ENCODE results near the gene GNAT1.

The GNAT1 gene

DNA sequence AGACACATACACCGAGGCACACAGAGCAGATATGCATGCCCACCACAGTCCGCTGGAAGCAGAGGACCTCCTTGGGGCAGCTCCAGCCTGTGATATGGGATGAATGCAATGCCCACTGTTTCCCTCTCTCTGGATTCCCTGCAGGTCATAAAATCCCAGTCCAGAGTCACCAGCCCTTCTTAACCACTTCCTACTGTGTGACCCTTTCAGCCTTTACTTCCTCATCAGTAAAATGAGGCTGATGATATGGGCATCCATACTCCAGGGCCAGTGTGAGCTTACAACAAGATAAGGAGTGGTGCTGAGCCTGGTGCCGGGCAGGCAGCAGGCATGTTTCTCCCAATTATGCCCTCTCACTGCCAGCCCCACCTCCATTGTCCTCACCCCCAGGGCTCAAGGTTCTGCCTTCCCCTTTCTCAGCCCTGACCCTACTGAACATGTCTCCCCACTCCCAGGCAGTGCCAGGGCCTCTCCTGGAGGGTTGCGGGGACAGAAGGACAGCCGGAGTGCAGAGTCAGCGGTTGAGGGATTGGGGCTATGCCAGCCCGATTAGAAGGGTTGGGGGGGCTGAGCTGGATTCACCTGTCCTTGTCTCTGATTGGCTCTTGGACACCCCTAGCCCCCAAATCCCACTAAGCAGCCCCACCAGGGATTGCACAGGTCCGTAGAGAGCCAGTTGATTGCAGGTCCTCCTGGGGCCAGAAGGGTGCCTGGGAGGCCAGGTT lies at the start of gene GNAT1:
GNAT1 (plus strand) TSS at position 675 of the 725 bp plus-strand sequence. CDS start 116 bp downstream, outside the sequence.
- DNase-seq, result no peak

GRCh38 chr3:50146316-50146901 lies 45.0 kb upstream of the GNAT1 start:
- no peak for DNase-seq

DNA sequence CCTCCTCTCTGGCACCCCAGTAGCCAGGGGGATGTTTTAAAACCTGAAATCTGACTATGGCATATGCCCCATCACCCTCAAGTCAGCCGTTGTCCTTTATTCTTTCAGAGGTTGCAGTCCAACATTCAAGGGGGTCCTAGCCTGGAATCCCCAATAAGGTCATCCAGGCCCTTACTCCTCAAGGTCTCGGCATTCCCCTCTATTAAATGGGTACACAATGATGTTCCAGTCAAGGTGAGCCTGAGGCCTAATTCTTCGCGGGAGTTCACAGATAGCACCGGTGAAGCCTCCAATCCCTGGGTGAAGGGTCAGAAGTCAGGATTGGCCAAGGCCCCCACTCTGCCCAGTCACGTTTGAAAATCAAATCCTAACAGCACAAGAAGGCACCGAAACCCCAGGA lies 44.4 kb upstream of the GNAT1 start:
- no peak for DNase-seq

- DNase-seq, result no peak
Observed at GRCh38 chr3:50147447-50147846, 44.0 kb upstream of the GNAT1 start.

DNA sequence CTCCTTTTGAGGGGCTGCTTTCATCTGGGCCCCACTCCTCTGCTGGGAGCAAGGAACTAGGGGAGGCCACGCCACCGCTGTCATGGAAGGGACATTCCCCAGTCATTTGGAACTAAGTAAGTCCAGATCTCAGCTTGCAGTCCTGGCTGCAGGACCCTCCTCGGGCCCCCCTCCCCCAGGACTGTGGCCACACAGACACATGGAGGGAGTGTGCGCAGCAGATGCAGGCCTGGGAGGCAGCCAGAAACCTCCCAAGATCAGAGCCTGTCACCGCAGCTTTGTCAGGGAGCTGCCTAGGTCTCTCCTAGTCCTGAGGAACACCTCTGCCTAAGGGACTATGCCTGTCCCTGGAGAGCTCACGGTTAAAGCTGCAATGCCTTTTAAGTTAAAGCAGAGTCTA lies 43.5 kb upstream of the GNAT1 start:
- DNase-seq, result no peak

DNA sequence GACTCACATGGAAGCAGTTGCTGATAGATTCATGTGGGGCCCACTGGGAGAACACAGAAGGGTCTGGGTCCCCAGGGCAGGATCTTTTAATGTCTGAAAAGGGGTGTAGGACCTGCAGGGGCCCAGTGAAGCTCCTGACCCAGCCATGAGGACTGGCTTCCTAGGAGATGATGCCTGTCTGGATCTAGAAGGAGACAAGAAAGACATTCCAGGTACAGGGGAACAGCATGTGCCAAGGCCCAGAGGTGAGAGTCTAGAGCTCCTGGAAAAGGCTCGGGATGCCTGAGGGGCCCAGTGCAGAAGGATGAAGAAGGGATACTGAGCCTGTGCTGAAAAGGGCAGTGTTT lies 41.0 kb upstream of the GNAT1 start:
- DNase-seq, result no peak

GRCh38 chr3:50150863-50151686 lies 40.3 kb upstream of the GNAT1 start:
- peak; percentile 4 for DNase-seq

DNA sequence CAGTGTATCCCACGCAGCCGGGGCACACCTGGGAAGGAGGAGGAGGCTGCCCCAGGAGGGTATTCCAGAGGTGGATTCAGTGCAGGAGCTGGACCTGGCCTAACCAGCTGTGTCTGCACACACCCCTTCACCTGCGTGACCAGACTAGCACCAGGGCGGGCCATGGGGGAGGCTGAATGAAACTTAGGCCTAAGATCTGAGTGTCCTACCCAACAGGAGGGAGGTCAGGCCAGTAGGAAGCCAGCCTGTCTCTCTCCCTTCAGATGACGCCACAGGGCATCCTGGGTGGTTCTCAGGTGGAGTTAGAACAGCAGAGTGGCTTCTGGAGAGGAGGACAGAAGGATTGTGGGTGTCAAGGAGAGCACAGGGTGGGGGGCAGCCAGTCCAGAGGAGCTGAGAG lies 39.7 kb upstream of the GNAT1 start:
- DNase-seq, result no peak

DNA sequence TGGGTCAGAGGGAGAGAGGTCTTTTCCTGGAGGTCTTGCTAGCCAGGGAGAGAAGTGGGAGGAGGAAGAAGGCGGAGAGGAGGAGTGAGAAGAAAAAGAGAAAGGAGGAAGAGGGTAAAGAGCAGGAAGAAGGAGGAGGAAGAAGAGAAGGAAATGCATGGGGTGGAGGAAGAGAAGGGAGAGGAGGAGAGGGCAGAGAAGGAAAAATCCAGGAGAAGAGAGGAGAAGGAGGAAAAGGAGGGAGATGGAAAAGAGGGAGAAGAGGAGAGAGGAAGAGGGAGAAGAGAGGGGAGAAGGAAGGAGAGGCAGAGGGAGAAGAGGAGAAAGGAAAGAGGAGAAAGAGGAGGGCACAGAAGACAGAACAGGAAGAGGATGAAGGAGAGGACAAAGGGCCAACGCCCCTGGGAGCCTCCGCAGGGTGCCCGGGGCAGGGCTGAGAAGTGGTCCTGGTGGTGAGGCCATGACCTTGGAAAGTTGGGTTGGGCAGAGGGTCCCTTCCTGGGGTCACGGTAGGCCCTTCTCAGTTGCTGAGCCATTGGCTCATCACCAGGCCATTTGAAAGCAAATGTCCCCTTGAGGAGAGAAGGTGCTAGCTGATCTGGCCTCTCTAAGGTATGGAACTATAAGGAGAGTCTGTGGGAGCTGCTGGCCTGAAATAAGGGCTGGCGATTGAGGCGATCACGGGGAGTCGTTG lies 37.5 kb upstream of the GNAT1 start:
- DNase-seq, result no peak

GRCh38 chr3:50154476-50154839 lies 37.0 kb upstream of the GNAT1 start:
- no peak for DNase-seq

DNA sequence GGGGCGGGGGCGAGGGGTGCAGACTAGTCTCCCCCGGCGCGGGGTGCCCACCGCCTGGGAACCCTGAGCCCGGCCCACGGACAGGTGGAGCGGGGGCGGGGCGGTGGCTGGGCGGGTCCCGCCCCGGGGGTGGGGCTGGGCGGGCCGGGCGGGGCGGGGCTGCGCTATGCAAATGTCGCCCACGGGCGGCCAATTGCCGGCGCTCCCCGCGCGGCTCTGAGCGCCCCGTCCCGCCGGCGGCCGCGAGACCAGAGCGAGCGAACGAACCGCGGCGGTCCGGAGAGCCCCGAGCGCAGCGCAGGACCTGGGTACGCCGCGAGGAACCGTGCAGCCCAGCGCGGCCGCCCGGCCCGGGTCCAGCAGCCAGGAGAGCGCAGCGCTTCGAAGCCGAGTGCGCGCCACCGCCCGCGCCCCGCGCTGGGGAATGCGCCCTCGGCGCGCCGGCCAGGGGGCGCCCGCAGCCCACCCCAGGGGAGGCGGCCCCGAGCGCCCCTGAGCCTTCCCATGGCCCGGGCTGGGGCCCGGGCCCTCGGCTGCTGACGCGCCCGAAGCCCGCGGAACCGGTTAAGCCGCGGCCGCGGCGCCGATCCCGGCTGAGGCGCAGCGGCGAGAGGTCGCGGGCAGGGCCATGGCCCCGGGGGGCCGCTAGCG lies 36.4 kb upstream of the GNAT1 start, which contains the start of gene SEMA3F:
SEMA3F (plus strand) TSS at position 485 of the 651 bp plus-strand sequence. CDS start 4,299 bp downstream, outside the sequence.
- peak; percentile 57 for DNase-seq

DNA sequence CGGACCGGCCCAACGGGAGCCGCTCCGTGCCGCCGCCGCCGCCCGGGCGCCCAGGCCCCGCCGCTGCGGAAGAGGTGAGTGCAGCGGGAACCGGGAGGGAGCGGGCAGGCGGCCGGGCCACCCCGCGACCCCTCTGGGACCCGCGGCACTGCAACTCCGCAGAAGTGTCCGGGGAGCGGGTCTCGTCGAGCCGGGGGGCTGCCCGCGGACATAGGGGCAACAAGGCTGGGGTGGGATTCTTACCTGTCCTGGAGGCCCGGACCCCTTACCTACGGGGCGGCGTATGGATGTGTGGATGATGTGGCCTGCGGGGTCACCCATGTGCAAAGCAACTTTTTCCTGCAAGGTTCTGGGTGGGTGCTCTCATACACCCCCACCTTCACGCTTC lies 35.9 kb upstream of the GNAT1 start:
- DNase-seq, result no peak

GRCh38 chr3:50155891-50156290 lies 35.5 kb upstream of the GNAT1 start:
- DNase-seq, result no peak

DNA sequence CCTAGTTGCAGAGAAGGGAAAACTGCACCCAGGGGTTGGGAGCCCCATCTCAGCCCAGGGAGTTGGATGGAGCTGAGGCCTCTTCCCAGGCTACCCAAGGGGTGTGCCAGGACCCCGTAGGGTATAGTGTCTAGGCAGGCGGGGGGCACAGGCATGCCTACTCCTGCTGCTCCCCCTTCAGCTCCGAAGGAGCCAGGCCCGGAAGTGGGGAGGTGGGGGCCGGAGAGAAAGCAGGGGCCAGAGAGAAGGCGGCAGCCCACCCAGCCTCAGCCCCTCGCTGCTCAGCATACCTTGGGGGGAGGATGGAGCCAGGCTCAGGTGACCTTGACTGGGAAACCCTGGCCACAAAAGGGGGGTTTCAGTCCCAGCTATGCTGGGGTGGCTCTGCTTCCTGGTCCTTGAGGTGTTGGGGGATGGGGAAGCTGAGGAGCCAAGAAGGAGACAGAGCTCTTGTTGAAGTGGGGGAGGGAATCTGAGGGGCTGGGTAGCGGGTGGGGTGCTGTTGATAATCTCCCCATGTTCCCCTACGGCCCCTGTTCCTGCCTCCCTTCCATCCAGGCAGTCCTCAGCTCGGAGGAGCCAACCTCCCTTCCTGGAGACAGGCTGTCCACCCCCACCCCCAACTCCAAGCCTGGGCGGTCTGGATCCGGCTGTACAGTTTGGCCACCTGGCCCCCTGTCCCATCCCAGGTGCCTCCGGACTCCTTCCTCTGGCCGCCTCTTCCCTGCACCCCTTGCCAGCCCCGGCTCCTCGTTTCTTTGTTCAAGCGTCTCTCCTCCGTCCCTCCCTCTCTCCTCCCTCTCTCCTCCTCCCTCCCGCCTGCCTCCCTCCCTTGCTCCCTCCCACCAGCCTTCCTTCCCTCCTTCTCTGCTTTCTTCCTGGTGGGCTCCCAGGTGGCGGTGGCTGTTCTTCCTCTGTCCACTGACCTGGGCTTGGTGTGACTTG lies 34.6 kb upstream of the GNAT1 start:
- DNase-seq, result peak; percentile 45

- DNase-seq, result peak; percentile 60
Observed at GRCh38 chr3:50157827-50158529, 33.4 kb upstream of the GNAT1 start.

DNA sequence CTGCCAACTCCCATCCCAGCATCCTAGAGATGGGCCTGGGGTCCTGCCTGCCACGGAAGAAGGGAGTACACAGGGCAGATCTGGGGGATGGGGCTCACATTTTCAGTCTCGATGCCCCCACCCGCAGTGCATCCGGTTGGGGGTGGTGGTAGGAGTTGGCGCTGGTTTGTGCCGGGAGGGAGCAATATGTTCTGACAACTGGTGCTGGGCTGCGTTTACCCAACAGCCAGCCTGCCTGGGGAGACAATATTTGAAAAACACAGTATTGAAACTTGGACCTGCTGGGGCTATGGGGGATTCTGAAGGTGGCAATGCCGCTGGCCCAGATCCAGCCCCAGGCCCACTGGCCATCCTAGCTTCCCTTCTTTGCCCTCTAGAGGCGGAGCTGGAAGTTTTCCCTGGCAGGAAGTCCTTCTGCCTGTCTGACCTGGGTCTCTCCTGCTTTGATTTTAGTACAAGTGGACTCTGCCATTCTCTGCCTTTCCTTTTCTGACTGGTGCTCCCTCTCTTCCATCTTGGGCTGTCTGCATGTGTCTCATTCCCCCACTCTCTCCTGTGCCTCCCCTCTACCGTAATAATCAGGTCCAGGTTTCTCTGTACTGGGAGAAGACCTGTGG lies 32.8 kb upstream of the GNAT1 start:
- no peak for DNase-seq

DNA sequence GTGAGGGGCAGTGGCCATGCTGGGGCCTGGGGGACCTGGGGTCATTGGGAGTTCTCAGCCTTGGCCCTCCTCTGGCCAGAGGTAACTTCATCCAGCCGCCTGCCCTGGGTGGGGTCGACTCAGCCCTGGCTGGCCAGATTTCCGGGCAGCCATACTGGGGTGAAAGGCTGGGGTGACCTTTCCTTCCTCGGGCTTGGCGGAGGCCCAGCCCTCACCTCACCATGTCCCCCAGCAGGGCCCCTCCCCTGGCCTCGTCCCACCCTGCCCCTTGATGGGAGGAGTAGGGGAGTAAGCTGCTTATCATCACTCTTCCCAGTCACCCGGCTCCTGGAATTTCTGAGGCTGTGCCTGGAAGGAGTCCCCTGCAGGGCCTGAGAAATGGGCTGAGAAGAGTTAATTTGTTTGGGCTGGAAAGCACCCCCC lies 30.8 kb upstream of the GNAT1 start:
- DNase-seq, result no peak

DNA sequence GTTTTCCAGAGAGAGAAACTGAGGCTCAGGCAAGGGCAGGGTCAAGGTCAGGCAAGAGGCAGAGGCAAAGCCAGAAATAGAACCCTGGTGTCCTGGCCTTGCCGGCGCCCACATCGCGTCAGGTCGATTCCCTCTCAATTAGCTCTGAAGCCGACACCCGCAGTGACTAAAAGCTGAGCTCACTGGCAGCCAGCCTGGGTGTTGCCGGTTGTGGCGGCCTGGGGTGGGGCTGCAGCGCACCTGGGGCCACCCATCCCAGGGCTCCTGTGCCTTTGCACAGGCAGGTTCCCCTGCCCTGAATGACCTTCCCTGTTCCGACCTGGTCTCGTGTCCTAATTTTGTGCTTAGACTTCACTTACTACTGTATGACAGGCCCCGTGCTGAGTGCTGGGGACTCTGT lies 30.1 kb upstream of the GNAT1 start:
- no peak for DNase-seq

GRCh38 chr3:50162034-50162883 lies 29.2 kb upstream of the GNAT1 start:
- peak; percentile 11 for DNase-seq

Measured in DMS79 treated with DMSO at 0.1 percent for 48 hours (cell line).